Globus pallidus (tissue), 1 donor: Measurements from ENCODE around the gene HS6ST1.
"Not testable (repeated sequence)": the region's sequence is repeated elsewhere in the genome, so short reads cannot be mapped to it uniquely, and the experiment has no call there.

ENCODE experiments used
- DNase-seq: peaks from one replicate; pipeline ENCODE4 v3.0.0-alpha.2; 2015; ENCODE audit warnings: low spot score

Gene HS6ST1

DNA sequence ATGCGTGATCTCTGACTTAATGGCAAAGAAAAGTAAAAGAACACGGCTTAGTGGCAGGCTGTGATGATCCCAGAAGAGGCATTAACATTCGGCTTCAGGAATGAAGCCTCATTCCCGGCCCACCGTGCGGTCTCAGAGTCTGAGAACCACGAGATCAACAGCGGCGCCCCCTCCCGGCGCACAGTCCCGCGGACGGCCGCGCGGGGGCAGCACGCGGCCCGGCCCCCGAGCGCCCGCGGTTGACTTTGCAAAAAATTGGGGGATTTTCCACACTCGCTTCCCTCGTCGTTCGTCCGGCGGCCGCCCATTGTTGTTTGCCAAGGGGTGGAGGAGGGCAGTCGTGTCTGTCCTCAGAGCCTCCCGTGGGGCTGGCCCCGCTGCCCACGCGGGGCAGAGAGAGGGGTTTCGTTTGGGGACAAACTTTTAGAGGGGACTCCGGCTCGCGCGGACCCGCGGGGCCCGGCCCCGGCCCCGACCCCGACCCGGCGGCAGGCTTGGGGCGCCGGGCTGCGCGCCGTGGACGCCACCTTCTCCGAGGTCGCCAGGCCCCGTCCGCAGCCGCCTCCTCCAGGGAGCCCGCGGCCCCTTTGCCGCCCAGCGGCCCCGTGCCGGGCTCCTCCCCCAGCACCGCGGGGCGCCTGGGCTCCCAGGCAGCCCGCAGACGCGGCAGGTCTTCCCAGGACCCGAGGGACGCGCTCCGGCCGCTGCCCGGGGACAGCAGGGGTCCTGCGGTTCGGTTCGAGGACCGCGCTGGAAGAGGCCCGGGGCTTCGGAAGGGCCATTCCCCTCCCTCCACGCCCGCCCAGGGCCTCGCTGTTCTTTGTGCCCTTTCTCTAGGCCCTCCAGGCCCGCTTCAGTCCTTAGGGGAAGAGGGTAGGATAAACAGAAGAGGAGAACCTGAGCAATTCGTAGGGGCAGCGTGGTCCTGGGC lies 3.4 kb upstream of the HS6ST1 start:
- peak; percentile 83 for DNase-seq

DNA sequence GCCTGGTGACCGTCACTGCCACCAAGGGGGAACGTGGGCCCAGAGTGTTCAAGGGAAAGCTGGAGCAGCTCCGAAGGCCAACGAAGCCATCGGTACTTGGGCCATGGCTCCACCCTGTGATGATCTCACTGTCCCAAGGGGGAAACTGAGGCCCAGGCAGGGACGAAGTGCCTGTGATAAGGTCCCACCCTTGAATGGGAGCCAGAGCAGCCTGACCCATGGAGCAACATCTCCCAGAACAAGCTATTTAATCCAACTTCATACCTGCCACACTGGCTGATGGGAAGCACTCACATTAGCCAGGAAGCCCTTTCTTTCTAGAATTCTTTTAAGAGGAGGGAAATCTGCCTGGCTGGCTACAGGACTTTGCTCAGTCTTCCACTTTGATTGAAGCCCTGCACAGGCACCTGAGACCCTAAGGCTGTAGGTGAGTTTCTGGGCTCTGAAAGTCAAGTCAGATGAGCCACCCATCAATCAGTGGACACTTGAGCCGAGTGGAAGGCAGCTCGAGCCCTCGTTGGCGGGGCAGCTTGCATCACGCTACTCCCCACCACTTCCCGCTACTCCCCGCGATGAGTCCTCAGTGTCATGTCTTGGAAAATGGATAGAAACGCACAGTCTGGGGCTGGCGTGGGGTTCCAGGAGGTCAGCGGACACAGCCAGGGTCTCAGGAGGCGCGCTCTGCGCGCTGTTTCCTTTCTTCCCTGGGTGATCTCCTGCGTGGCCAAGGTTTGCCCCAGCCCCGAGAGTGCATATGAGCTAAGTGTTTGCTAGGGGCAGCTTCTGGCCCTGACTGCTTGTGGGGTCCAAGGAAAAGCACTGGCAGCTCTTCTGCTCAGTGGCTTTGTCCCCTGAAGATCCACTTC lies 2.5 kb upstream of the HS6ST1 start:
- no peak for DNase-seq

- no peak for DNase-seq
These were observed 1.7 kb upstream of the HS6ST1 start for GRCh38 chr2:128320192-128320905.

DNA sequence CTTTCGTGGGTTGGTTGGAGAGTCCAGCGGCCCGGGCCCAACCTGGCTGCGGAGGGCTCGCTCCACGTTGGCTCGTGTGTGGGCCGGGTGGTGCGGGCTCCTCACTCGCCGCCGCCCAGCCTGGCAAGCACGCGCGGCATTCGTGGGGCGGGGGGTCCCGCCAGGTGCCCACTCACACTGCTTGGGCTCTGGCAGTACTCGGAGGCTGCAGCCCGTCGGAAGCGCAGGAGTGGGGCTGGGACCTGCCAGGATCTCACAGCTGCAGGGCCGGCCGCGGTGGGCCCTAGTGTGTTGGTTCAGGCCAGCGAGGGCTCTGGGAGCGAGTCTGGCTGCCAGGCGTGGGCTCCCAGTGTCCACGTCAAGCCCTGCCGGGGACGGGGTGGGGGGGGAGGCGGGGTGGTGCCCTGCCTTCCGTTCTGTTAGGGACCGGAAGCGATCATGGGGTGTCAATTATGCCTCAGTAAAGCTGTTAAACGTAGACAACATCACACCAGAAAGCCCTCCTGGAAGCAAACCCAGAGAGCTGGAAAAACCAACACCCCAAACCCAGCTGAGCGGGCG lies 1.0 kb upstream of the HS6ST1 start:
- DNase-seq: no peak

- not testable (repeated sequence) for DNase-seq
These were observed 423 bp downstream of the HS6ST1 start for GRCh38 chr2:128318245-128318644.

DNA sequence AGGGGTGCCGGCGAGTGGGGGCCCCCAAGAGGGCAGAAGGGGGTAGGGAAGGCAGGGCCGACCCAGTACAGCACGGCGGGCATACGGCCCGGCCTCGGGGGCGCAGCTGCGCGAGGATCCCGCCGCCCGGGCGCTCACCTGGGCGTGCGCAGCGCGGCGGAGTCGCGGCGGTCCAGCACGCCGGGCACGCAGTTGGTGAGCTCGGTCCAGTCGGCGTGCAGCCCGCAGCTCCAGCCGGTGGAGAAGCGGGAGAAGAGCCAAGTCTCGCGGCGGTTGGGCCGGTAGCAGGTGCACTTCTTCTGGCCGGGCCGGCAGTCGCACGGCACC lies 806 bp downstream of the HS6ST1 start:
- DNase-seq: not testable (repeated sequence)

- no peak for DNase-seq
These were observed 1.3 kb downstream of the HS6ST1 start for GRCh38 chr2:128317181-128317898.

DNA sequence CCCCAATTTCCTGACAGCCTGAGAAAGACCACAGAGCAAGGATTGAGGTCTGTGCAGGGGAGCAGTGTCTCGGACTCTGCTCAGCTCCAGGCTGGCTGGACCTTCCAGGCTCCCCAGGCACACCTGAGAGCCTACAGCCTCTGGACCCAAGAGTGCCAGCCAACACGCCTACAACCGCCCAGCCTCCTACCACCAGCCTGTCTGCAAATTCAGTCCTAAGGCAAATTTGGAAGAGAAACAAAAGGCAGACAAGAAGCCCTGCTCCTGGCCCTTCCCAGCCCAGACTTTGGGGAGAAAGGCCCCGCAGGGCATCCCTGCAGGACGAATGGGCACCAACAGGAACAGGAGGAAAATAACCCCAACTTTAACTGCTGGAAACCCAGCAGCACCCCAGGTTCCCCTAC lies 1.9 kb downstream of the HS6ST1 start:
- DNase-seq: no peak

GRCh38 chr2:128315829-128316776 lies 2.6 kb downstream of the HS6ST1 start:
- no peak for DNase-seq

DNA sequence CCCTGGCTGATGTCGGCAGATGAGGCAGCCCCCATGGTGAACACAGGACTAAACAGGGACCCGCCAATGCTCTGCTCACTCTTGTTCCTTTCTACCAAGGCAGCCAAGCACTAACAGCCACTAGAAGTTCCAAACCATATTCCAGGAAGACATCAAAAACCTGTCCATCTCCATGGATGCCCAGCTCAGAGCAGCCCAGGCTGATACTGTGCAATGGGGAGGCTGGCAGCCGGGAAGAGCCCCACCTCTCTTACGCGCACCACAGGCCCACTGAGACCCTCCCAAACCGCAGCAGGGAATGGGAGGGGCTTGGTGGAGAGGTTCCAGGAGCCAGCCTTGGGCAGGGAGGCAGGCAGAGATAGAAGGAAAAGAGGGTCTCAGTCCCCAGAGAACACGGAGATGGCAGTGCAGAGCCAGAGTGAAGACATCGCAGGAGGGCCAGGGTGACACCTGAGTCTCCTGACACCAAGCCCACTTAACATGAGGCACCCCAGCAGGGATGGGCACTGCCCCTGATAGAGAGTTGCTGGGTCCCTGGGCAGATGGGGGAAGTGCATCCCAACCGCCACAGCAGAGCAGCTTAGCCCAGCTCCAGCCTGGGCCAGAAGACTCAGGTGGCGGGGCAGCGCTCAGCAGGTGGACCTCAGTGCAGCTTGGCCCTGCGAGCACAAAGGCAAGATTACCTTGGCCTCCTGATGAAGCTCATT lies 3.4 kb downstream of the HS6ST1 start:
- no peak for DNase-seq

DNA sequence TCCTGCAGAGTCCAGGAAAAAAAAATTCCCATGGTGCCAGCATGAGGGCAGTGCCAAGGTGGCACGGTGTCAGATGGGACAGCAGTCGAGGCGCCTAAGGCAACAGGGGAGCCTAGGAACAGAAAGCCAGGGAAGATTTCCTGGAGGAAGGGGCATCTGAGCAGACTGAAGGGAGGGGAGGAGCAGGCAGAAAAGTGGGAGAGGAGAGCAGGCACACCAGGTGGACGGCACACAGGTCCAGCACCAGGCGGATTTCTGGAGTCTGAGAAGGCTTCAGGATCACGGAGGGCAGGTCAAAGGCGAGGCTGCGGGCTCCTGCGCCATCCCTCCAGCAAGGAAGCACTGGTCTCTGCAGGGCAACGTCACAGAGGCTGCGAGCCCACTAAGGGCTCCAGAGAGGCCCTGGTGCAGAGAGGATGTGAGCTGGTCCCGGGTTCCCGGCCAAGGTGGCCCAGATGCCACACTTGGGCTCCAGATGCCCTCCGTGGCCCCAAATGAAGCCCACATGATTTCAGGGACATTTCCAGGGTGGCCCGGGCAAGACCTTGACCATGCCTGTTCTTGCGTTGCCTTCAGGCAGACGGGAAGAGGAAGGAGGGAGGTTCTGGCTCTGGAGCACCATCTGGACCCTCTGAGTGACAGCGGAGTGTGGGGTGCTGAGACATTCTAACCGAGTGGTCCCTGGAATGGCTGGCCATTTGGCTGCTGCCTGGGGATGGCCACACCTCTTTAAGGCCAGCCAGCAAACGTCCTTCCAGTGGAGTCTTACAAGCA lies 4.1 kb downstream of the HS6ST1 start:
- DNase-seq: no peak

DNA sequence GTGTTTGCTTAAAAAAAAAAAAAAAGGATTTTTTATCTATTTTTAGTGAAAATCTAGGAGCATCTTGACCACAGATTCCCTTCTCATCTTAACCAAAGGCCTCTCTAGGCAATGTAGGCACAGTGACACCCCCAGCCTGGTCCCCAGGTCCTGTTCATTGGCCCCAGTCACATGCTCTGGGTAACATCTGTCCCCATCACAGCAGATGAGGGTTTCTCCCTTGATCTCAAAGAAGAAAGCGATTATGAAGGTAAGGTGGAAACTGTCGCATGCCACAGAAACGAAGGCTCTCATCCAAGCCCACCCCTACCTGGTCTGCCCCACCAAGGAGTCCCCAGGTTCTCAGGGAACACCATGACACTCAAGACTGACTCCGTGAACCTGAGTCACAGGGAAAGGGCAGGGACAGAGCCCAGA lies 4.7 kb downstream of the HS6ST1 start:
- DNase-seq: no peak

GRCh38 chr2:128313091-128313836 lies 5.4 kb downstream of the HS6ST1 start:
- no peak for DNase-seq

DNA sequence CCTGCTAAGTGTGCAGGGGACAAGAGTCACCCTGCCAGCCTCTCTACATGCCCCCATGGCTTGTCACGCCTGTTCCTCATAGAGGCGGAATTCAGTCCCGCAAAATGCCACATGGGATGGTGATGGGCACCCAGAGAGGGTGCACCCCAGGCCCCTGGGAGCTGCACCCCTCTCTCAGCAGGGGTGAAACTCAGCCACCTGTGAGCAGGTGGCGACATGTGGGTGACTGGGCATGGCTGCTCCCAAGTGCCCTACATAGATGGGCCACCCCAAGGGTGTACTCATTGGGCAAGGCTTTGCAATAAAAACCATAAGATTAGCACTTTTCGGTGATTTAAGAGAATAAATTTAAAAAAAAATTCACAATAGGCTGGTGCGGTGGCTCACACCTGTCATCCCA lies 6.3 kb downstream of the HS6ST1 start:
- no peak for DNase-seq

DNA sequence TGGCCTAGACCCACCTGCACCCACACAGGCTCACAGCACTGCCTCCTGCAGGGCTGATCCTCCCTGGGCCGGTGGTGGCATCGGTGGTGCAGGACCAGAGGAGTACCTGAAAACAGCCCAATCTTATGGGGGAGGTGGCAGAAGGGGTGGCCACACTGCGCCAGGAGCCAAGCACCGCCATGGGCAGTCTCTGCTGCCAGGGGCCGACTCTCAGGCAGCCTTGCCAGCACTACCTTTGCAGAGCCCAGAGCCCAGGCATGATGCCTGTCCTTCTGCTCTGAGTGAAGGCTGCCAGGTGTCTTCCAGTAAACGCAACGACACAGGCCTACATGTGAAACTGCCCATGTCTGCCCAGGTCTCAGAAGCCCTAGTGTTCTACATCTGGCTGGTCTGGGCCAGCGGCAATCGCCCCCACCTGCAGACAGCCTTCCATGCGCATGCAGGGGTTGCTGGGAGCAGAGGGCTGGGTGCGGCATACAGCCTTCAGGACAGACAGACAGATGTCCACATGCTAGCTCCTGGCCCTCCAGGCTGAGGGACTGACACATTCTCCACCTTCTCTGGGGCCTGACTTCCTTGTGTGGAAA lies 6.8 kb downstream of the HS6ST1 start:
- DNase-seq: no peak

GRCh38 chr2:128311216-128311754 lies 7.4 kb downstream of the HS6ST1 start:
- DNase-seq: no peak

- no peak for DNase-seq
These were observed 7.9 kb downstream of the HS6ST1 start for GRCh38 chr2:128310761-128311160.
